ENCODE results near the gene VASH1. TPM values are rescaled to one million over a fixed set of nuclear protein-coding genes. Genes with fewer than 3 reads are reported as not detected.

VASH1 gene
- total and polyA plus RNA-seq, 2 of the 13 experiments (the other 11 are each of a cell fraction or from before 2014, with no cell fraction given), result 0.11 to 0.24 TPM

- TF ChIP-seq, protein P1, sequence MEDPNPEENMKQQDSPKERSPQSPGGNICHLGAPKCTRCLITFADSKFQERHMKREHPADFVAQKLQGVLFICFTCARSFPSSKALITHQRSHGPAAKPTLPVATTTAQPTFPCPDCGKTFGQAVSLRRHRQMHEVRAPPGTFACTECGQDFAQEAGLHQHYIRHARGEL (CRISPR knock-in tag; IDR thresholded peaks at IDR 0.05), result no peak
- TF ChIP-seq CENPBD1 (CRISPR knock-in tag; IDR thresholded peaks at IDR 0.05; ENCODE audit: borderline replicate concordance, low read depth), result no peak
- TF ChIP-seq ZMAT5 (CRISPR knock-in tag; IDR thresholded peaks at IDR 0.05; ENCODE audit: borderline replicate concordance, low read depth), result no peak
- TF ChIP-seq ZNF552 (CRISPR knock-in tag; IDR thresholded peaks at IDR 0.05; ENCODE audit: borderline replicate concordance), result no peak
- no peak for TF ChIP-seq ARNT (IDR thresholded peaks at IDR 0.05)
- no peak for TF ChIP-seq ZNF224 (CRISPR knock-in tag; IDR thresholded peaks at IDR 0.05)
- no peak for TF ChIP-seq ZBTB21 (CRISPR knock-in tag; IDR thresholded peaks at IDR 0.05)
- no peak for TF ChIP-seq ZKSCAN1 (IDR thresholded peaks at IDR 0.05; ENCODE audit: low read length)
- TF ChIP-seq, protein P2, sequence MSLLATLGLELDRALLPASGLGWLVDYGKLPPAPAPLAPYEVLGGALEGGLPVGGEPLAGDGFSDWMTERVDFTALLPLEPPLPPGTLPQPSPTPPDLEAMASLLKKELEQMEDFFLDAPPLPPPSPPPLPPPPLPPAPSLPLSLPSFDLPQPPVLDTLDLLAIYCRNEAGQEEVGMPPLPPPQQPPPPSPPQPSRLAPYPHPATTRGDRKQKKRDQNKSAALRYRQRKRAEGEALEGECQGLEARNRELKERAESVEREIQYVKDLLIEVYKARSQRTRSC (CRISPR knock-in tag; IDR thresholded peaks at IDR 0.05; ENCODE audit: low read depth), result no peak
- TF ChIP-seq MIER2 (CRISPR knock-in tag; IDR thresholded peaks at IDR 0.05), result no peak
- no peak for TF ChIP-seq FOSL1 (CRISPR knock-in tag; IDR thresholded peaks at IDR 0.05; ENCODE audit: borderline replicate concordance)
- TF ChIP-seq, protein P3, sequence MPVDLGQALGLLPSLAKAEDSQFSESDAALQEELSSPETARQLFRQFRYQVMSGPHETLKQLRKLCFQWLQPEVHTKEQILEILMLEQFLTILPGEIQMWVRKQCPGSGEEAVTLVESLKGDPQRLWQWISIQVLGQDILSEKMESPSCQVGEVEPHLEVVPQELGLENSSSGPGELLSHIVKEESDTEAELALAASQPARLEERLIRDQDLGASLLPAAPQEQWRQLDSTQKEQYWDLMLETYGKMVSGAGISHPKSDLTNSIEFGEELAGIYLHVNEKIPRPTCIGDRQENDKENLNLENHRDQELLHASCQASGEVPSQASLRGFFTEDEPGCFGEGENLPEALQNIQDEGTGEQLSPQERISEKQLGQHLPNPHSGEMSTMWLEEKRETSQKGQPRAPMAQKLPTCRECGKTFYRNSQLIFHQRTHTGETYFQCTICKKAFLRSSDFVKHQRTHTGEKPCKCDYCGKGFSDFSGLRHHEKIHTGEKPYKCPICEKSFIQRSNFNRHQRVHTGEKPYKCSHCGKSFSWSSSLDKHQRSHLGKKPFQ (CRISPR knock-in tag; IDR thresholded peaks at IDR 0.05; ENCODE audit: insufficient replicate concordance), result no peak
- TF ChIP-seq, protein P4, sequence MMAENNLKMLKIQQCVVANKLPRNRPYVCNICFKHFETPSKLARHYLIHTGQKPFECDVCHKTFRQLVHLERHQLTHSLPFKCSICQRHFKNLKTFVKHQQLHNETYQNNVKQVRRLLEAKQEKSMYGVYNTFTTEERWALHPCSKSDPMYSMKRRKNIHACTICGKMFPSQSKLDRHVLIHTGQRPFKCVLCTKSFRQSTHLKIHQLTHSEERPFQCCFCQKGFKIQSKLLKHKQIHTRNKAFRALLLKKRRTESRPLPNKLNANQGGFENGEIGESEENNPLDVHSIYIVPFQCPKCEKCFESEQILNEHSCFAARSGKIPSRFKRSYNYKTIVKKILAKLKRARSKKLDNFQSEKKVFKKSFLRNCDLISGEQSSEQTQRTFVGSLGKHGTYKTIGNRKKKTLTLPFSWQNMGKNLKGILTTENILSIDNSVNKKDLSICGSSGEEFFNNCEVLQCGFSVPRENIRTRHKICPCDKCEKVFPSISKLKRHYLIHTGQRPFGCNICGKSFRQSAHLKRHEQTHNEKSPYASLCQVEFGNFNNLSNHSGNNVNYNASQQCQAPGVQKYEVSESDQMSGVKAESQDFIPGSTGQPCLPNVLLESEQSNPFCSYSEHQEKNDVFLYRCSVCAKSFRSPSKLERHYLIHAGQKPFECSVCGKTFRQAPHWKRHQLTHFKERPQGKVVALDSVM (CRISPR knock-in tag; IDR thresholded peaks at IDR 0.05), result no peak
- TF ChIP-seq, protein P5, sequence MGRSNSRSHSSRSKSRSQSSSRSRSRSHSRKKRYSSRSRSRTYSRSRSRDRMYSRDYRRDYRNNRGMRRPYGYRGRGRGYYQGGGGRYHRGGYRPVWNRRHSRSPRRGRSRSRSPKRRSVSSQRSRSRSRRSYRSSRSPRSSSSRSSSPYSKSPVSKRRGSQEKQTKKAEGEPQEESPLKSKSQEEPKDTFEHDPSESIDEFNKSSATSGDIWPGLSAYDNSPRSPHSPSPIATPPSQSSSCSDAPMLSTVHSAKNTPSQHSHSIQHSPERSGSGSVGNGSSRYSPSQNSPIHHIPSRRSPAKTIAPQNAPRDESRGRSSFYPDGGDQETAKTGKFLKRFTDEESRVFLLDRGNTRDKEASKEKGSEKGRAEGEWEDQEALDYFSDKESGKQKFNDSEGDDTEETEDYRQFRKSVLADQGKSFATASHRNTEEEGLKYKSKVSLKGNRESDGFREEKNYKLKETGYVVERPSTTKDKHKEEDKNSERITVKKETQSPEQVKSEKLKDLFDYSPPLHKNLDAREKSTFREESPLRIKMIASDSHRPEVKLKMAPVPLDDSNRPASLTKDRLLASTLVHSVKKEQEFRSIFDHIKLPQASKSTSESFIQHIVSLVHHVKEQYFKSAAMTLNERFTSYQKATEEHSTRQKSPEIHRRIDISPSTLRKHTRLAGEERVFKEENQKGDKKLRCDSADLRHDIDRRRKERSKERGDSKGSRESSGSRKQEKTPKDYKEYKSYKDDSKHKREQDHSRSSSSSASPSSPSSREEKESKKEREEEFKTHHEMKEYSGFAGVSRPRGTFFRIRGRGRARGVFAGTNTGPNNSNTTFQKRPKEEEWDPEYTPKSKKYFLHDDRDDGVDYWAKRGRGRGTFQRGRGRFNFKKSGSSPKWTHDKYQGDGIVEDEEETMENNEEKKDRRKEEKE (IDR thresholded peaks at IDR 0.05), result no peak
- TF ChIP-seq ZNF12 (CRISPR knock-in tag; IDR thresholded peaks at IDR 0.05), result peak; percentile 72
- 0 out of 2 replicates have a peak, but pooled peaks have one; percentile 45 for TF ChIP-seq SOX13 (IDR thresholded peaks at IDR 0.05)
- TF ChIP-seq SOX13 (CRISPR knock-in tag; conservative IDR thresholded peaks at IDR 0.05 in 1 of 2, IDR thresholded peaks at IDR 0.05 in 1 of 2), result peak in 1 of 2 experiments; percentile 93; a peak in 2 of 4 replicates
- TF ChIP-seq CCAR2 (optimal IDR thresholded peaks at IDR 0.05; ENCODE audit: low read depth, low read length), result no peak
- peak; percentile 80; the same call in 1 of the 2 replicates for TF ChIP-seq NCOR1 (IDR thresholded peaks at IDR 0.05; ENCODE audit: borderline replicate concordance, low read length)
- TF ChIP-seq RORA (CRISPR knock-in tag; IDR thresholded peaks at IDR 0.05), result no peak
- TF ChIP-seq ZNF841 (CRISPR knock-in tag; IDR thresholded peaks at IDR 0.05; ENCODE audit: borderline replicate concordance), result no peak
Observed at GRCh38 chr14:76829650-76830421, 68.6 kb downstream of the VASH1 start (continued).
